Activated CD4-positive, alpha-beta T cell treated with anti-CD3 and anti-CD28 coated beads, Interleukin-2, amount 50 U/mL, for 48 hours (primary cell): Measurements from ENCODE around the gene MAP4K3.
"Not testable (repeated sequence)": the region's sequence is repeated elsewhere in the genome, so short reads cannot be mapped to it uniquely, and the experiment has no call there.

Source experiments
- DNase-seq, 2 experiments: peaks; one replicate each; pipeline ENCODE4 v3.0.0-alpha.2; 2020

MAP4K3 gene

GRCh38 chr2:39368846-39369245, 68.2 kb downstream of the MAP4K3 start:
- no peak for DNase-seq

GRCh38 chr2:39368376-39368775, 68.7 kb downstream of the MAP4K3 start:
- DNase-seq = no peak

GRCh38 chr2:39362595-39362994, 74.5 kb downstream of the MAP4K3 start:
- DNase-seq = no peak

- no peak for DNase-seq
Measured at GRCh38 chr2:39361511-39361910, 75.6 kb downstream of the MAP4K3 start.

GRCh38 chr2:39360342-39360741, 76.7 kb downstream of the MAP4K3 start:
- DNase-seq = not testable (repeated sequence)

- no peak for DNase-seq
Measured at GRCh38 chr2:39359453-39360038, 77.5 kb downstream of the MAP4K3 start.

- no peak for DNase-seq
Measured at GRCh38 chr2:39356922-39357639, 80.0 kb downstream of the MAP4K3 start.

GRCh38 chr2:39350658-39351057, 86.4 kb downstream of the MAP4K3 start:
- DNase-seq = no peak

GRCh38 chr2:39338502-39338901, 98.6 kb downstream of the MAP4K3 start:
- DNase-seq = no peak

GRCh38 chr2:39335930-39336329, 101.2 kb downstream of the MAP4K3 start:
- no peak for DNase-seq

GRCh38 chr2:39334978-39335377, 102.1 kb downstream of the MAP4K3 start:
- no peak for DNase-seq

- DNase-seq = no peak
Measured at GRCh38 chr2:39334529-39334928, 102.6 kb downstream of the MAP4K3 start.

- DNase-seq = no peak
Measured at GRCh38 chr2:39326644-39327043, 110.4 kb downstream of the MAP4K3 start.

GRCh38 chr2:39325966-39326365, 111.1 kb downstream of the MAP4K3 start:
- DNase-seq = no peak

- not testable (repeated sequence) for DNase-seq
Measured at GRCh38 chr2:39321056-39322035, 115.7 kb downstream of the MAP4K3 start.

GRCh38 chr2:39320162-39320561, 116.9 kb downstream of the MAP4K3 start:
- no peak for DNase-seq

- no peak for DNase-seq
Measured at GRCh38 chr2:39313575-39313974, 123.5 kb downstream of the MAP4K3 start.

GRCh38 chr2:39311469-39311868, 125.6 kb downstream of the MAP4K3 start:
- no peak for DNase-seq

- DNase-seq = no peak
Measured at GRCh38 chr2:39308778-39309177, 128.3 kb downstream of the MAP4K3 start.

- no peak for DNase-seq
Measured at GRCh38 chr2:39306626-39307025, 130.5 kb downstream of the MAP4K3 start.

GRCh38 chr2:39304729-39305128, 132.4 kb downstream of the MAP4K3 start:
- DNase-seq = no peak

- DNase-seq = no peak
Measured at GRCh38 chr2:39304200-39304599, 132.9 kb downstream of the MAP4K3 start.

GRCh38 chr2:39301352-39301751, 135.7 kb downstream of the MAP4K3 start:
- no peak for DNase-seq
